ENCODE data around the gene CERS6.

The CERS6 gene

GRCh38 chr2:168433527-168433926 lies 22.5 kb upstream of the CERS6 start:
- no peak overlapping the region for H3K27ac ChIP-seq
- TF ChIP-seq ZFX (IDR thresholded peaks at IDR 0.05): no peak
- TF ChIP-seq, protein P1, sequence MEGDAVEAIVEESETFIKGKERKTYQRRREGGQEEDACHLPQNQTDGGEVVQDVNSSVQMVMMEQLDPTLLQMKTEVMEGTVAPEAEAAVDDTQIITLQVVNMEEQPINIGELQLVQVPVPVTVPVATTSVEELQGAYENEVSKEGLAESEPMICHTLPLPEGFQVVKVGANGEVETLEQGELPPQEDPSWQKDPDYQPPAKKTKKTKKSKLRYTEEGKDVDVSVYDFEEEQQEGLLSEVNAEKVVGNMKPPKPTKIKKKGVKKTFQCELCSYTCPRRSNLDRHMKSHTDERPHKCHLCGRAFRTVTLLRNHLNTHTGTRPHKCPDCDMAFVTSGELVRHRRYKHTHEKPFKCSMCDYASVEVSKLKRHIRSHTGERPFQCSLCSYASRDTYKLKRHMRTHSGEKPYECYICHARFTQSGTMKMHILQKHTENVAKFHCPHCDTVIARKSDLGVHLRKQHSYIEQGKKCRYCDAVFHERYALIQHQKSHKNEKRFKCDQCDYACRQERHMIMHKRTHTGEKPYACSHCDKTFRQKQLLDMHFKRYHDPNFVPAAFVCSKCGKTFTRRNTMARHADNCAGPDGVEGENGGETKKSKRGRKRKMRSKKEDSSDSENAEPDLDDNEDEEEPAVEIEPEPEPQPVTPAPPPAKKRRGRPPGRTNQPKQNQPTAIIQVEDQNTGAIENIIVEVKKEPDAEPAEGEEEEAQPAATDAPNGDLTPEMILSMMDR (conservative IDR thresholded peaks at IDR 0.05): no peak

DNA sequence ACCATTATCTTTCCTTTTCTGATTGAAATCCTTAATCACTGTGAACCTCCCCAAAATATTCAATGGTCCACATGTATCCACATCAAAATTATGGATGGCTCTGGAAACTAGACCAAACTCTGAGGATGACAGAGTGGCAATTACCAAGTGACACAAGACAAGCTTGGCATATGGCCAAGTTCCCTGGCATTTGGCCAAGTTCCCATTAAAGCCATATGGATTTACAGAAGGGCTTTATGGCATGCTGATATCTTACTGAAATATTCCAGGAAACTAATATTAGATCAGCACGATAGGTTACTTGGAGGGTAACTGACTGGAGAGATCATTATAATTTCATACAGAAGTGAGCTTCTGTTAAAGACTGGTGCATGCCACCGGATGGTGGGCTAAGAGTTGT lies 21.9 kb upstream of the CERS6 start:
- H3K27ac ChIP-seq: no peak overlapping the region
- no peak for TF ChIP-seq ZFX (IDR thresholded peaks at IDR 0.05)
- TF ChIP-seq, protein P1 (conservative IDR thresholded peaks at IDR 0.05): no peak

- no peak overlapping the region for H3K27ac ChIP-seq
- TF ChIP-seq ZFX (IDR thresholded peaks at IDR 0.05): no peak
- TF ChIP-seq, protein P1 (conservative IDR thresholded peaks at IDR 0.05): no peak
Observed at GRCh38 chr2:168436840-168437239, 19.2 kb upstream of the CERS6 start.

GRCh38 chr2:168438553-168438952 lies 17.5 kb upstream of the CERS6 start:
- TF ChIP-seq ZFX (IDR thresholded peaks at IDR 0.05): no peak
- TF ChIP-seq, protein P1 (conservative IDR thresholded peaks at IDR 0.05): no peak
- H3K27ac ChIP-seq: no peak overlapping the region

GRCh38 chr2:168439536-168439935 lies 16.5 kb upstream of the CERS6 start:
- H3K27ac ChIP-seq: no peak overlapping the region
- no peak for TF ChIP-seq ZFX (IDR thresholded peaks at IDR 0.05)
- TF ChIP-seq, protein P1 (conservative IDR thresholded peaks at IDR 0.05): no peak

- TF ChIP-seq, protein P1 (conservative IDR thresholded peaks at IDR 0.05): no peak
- TF ChIP-seq ZFX (IDR thresholded peaks at IDR 0.05): no peak
- H3K27ac ChIP-seq: no peak overlapping the region
Observed at GRCh38 chr2:168441214-168441872, 14.7 kb upstream of the CERS6 start.

- H3K27ac ChIP-seq: no peak overlapping the region
- TF ChIP-seq, protein P1 (conservative IDR thresholded peaks at IDR 0.05): no peak
- TF ChIP-seq ZFX (IDR thresholded peaks at IDR 0.05): no peak
Observed at GRCh38 chr2:168443818-168444217, 12.3 kb upstream of the CERS6 start.
